Measurements from ENCODE around the gene PRR22. TPM values are rescaled to one million over a fixed set of nuclear protein-coding genes. Genes with fewer than 3 reads are reported as not detected.

PRR22 gene
- total and polyA plus RNA-seq, 9 of the 15 experiments (the other 6 are each of a cell fraction or from before 2014, with no cell fraction given), result 0.03 to 12.0 (median 2.0) TPM; not detected in 1

- TF ChIP-seq ATF6 (CRISPR knock-in tag; IDR thresholded peaks at IDR 0.05), result peak; percentile 90; the same call in 1 of the 2 replicates
These were observed 6.3 kb upstream of the PRR22 start, which contains the start of gene DUS3L (continued) for GRCh38 chr19:5790559-5791520.

DNA sequence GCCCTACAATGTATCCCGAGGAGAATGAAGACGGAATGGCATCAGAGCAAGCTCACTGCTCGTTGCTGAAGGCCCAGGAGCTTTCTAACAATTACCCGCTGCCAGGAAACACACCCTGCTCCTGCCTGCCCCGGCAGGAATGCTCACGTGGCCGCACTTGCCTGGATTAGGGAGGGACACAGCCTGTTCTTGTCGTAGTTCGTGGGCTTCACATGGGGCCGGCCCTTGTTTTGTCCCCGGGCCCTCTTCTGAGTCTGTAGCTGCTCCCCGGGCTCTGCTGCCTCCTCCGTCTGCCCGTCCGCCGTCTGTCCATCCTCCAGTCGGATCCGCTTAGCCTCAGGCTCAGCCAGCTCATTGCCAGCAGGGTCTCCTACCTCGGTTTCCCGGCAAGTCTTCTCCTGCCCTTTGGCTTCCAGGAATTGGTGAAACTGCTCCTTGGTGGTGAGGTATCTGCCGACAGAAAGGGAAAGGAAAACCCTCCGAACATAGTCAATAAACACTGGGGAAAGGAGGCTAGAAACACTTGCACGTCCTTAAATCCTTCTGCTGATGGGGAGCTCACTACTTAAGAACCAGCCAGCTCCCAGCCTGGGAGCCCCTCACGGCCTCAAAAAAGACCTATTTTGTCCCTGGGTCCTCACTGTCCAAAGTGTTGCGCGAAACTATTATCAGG lies 5.5 kb upstream of the PRR22 start:
- in situ Hi-C loops (cut with MboI) (no loop called here), intact Hi-C loops (cut with micrococcal nuclease) (loop anchor here (2.0 kb wide), 2 partner anchors 71 to 99 kb away; partner anchors contain the start of gene RPL36)
- Histone ChIP-seq H3K4me2 (ENCODE audit: insufficient read depth, low read length) (peak overlapping the region; percentile 98), H4K20me1 (replicated peaks; ENCODE audit: control insufficient read depth, insufficient read depth, low read length) (0 out of 2 replicates have a peak, but pooled peaks cover 10% of the 10 kb centered on the region), H3K27ac (ENCODE audit: extremely low read depth, low read depth, low read length) (peak overlapping the region; percentile 100), H3K27me3 (ENCODE audit: control insufficient read depth in 2 of 2, insufficient read depth in 2 of 2, low read length in 2 of 2) (no peaks in the 10 kb centered on the region), H3K79me2 (ENCODE audit: control insufficient read depth, insufficient read depth, low read length) (peaks cover 21% of the 10 kb centered on the region), H3K4me3 (peak overlapping the region; percentile 65), H2AFZ (ENCODE audit: low read depth, low read length) (peak overlapping the region; percentile 67; the same call in 1 of the 2 replicates), H3K9me1 (ENCODE audit: control insufficient read depth, insufficient read depth, low read length) (no peaks in the 10 kb centered on the region), H3K9ac (ENCODE audit: insufficient read depth in 1 of 2, low read depth in 2 of 2, low read length in 2 of 2) (peak overlapping the region; percentile 99), H3K36me3 (ENCODE audit: control insufficient read depth, insufficient read depth, low read length) (peaks cover 52% of the 10 kb centered on the region), H3K4me1 (replicated peaks in 1 of 2; ENCODE audit: control insufficient read depth in 2 of 2, insufficient read depth in 2 of 2, low read length in 2 of 2) (peaks cover 4 to 46% of the 10 kb centered on the region in 2 experiments; a peak in 3 of 5 replicates), H3K9me3 (replicated peaks; ENCODE audit: control insufficient read depth, insufficient read depth, low read depth, low read length) (no peaks in the 10 kb centered on the region)
- no peak for DNase-seq (ENCODE audit: extremely low read depth in 1 of 4, low spot score in 3 of 4)
- ChIA-PET CTCF (ENCODE audit: low intra/inter-chr PET ratio) (interaction anchor here (0.6 kb wide), 1 partner anchor 1671 kb away, joined by 3 read pairs; no protein-coding TSS in a partner anchor), POLR2A (interaction anchor here (0.6 to 2.1 kb wide), 15 partner anchors 9 to 1022 kb away, joined by 3 to 17 read pairs (median 4); partner anchors contain the start of genes CATSPERD, LONP1, NDUFA11 and RPL36)
- BruUV-seq (replicated peaks), result no TSS peak
- TF ChIP-seq CSDE1 (IDR thresholded peaks at IDR 0.05) (no peak), KAT7 (CRISPR knock-in tag; IDR thresholded peaks at IDR 0.05; ENCODE audit: borderline replicate concordance) (no peak; the same call in 1 of the 2 replicates), ZNF57 (CRISPR knock-in tag; IDR thresholded peaks at IDR 0.05) (no peak), RBM25 (IDR thresholded peaks at IDR 0.05; ENCODE audit: low read depth, low read length, severe bottlenecking) (peak; percentile 55), RBM39 (optimal IDR thresholded peaks at IDR 0.05; ENCODE audit: low read depth, low read length) (peak; percentile 82), BRCA1 (IDR thresholded peaks at IDR 0.05) (no peak), BRCA1 (CRISPR knock-in tag; IDR thresholded peaks at IDR 0.05) (0 out of 2 replicates have a peak, but pooled peaks have one; percentile 81), BCOR (IDR thresholded peaks at IDR 0.05) (peak; percentile 66), GATA2 (CRISPR knock-in tag; IDR thresholded peaks at IDR 0.05) (no peak)
- WGBS (ENCODE audit: insufficient coverage, low coverage, missing lambda C conversion rate), result 50% methylated on average over 25 of the region's 26 CpGs
- no peak for FAIRE-seq
- ATAC-seq, result no peak

Data from K562 (cell line).